Stimulated activated CD4-positive, alpha-beta T cell treated with anti-CD3 and anti-CD28 coated beads, Interleukin-12 subunit alpha, Interleukin-12 subunit beta, amount 100 ng/mL, for 4 hours (primary cell): ENCODE measurements around the gene ADAM12.

Experiments used
- DNase-seq: peaks from one replicate; pipeline ENCODE4 v3.0.0-alpha.2; 2020

Gene ADAM12

DNA sequence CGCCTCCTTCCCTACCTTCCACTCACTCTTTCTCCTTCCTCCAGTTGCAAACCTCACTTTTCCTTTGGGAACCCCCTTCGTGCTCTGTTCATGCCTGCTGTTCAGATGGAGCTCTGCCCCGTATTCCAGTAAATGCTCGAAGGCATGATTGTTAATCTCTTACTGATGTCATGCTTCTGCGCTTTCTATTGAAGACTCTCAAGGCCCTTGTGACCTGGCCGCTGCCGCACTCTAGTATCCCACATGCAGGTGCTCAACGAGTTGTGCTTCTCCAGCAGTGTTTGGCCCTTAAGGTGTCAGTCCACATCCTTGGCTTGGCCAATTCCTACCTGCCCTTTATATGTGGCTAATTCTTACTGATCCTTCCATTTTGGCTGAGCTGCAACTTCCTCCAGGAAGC, 158.6 kb downstream of the ADAM12 start:
- no peak for DNase-seq

DNA sequence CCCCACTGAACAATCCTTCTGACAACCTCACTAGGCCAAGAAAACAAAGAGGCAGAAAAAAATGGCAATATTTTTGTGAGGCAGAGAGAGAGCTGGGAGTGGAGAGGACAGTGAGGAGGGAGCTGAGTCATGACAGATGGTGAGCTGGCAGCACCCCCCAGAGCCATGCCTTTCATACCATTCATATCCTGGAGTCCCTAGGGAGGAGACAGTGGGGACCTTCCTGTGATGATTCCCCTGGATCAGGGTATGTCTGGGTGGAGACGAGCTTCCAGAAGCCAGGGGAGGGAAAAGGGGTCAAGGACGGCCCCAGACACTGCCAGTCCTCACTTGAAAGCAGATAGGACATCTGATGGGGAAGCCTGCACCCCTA, 160.5 kb downstream of the ADAM12 start:
- DNase-seq: no peak

DNA sequence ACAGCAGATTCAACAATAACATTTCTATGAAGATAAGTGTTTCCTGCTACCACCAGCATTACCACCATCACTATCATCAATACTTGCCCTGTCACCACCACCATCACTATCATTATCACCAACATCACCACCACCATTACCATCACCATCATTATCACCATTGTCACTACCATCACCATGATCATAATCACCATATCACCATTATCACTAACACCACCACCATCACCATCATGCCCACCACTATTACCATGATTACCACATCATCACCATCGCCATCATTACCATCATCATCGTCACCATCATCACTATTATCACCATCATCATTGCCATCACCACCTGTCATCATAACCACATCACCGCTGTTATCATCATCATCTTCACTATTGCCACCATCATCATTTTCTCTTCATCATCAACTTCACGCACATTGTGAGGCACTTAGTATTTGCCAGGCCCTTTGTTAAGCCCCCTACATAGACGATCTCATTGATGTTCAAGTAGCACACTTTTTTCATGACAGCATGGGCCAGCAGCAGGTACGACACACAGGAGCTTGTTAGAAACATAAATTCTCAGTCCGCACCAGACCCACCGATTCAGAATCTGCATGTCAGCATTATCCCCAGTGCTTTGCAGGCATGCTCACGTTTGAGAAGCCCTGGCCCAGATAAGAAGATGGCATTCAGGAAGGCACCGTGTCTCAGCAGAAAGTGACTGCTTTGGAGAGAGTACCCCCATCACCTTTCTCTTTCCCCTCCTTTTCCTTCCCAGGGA, 161.1 kb downstream of the ADAM12 start:
- DNase-seq: no peak

DNA sequence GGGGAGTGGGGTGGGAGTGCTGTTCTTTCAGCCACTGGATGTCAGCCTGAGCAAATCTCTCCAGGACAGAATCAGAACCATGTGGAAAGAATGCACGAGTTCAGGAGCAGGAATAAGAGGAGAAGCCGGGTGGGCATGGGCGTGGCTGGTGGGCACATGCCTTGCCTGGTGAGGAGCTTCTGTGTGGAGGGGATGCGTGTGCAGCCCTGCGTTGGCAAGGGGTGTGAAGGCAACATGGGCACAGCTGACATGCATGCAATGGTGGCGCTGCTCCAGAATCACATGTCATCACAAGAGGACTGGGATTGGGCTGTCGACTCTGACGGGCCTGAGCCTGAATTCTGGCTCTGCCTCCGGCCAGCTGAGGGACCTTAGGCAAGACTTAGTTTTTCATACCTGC, 162.1 kb downstream of the ADAM12 start:
- no peak for DNase-seq

DNA sequence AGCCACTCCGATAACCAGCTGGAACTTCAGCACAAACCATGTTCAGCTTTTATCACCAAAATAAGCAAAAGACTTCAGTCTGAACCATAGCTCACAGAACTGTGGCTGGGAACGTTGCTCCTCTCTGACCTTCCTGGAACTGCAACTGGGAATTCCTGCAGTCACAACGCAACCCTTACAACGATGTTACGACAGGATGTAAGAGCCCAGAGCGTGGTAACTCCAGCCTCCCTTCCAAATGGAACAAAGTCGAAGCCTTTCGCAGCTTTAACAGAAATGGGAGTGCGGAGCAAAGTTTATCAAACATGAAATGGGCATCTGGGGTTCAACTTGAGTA, 162.6 kb downstream of the ADAM12 start:
- no peak for DNase-seq

DNA sequence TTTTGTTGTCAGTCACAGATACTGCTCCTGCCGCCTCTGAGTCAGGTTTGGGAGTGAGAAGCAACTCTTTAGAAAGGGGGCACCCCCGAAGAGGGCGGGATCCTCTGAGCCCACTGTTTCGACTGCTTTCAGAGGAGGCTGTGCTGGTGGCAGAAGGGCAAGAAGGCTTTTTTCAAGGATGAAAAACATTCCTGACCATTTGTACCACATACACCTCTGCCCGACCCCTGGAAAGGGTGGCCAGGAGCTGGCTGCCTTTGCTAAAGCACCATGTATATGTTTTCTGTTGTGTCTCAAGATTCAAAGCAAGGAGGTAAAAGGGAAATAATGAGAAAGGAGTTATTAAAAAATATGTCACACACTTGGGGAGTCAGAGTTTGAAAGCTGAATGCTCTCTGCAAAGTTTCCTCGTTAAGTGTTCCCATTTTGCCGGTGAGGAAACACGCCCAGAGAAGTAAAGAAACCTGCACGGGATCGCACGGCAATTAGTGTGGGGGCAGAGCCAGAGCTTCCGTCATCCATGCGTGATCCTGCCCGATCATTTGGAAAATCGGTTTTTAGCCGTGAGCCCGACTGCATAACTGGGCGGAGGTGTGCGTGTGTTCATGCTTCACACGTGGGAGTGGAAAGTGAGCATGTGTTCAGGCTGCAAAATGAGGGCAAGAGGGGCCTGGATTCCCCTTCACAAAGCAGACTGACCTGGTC, 163.2 kb downstream of the ADAM12 start:
- DNase-seq: no peak

DNA sequence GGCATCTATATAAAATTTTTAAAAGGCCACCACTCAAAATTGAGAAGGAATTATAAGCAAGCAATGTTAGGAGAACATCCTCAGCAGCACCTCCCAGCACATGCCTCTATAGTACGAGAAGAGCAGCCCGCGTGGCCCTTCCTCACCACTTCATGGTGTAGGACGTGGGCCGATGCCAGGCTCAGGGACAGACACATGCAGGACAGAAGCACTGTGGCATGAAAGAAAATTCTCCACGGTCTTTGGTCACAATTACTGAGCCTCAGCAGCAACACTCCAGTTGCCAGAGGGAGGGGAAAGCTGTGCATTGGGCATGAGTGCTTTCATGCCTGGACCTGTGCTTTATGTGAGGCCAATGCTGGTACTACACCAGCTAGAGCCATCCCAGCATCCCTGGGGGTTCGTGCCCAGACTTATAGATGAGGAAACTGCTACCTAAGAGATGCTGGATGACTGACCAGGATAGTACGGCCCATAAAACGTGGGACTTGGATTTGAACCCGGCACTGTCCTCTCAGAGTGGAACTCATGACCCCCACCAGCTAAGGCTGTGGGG, 164.7 kb downstream of the ADAM12 start:
- no peak for DNase-seq

DNA sequence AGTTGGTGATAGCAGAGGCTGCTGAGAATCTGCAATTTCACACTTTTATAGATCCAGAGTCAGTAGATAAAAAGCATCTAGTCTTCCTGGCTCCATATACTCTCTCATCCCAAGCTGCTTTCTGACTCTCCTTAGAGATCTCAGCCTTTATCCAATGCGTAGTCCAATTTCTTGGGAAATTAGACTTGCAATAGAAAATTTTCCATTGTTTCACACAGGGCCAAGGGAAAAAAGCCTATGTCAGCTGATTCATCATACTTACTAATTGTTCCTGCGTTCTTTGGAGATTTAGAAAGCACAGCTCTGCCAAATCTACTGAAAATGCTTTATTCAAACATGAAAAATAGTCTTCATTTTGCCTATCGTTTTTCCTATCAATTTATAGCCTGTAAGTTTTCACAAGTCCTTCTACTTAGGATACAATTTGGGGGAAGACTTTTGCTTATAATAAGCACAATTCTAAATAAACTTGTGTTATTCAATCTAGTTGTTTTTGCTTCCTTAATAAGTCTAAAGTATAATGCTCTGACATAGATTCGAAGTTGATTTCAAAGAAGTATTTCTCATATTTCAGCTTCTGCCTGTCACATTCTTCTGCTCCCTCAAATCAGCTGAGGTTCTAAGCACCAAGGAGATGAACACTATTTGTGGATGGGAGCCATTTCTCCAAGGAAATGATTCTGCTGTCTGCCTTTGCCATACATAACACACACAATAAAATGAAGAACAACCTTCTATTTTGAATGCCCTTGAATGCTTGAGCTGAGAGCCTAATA, 165.4 kb downstream of the ADAM12 start:
- DNase-seq: no peak

DNA sequence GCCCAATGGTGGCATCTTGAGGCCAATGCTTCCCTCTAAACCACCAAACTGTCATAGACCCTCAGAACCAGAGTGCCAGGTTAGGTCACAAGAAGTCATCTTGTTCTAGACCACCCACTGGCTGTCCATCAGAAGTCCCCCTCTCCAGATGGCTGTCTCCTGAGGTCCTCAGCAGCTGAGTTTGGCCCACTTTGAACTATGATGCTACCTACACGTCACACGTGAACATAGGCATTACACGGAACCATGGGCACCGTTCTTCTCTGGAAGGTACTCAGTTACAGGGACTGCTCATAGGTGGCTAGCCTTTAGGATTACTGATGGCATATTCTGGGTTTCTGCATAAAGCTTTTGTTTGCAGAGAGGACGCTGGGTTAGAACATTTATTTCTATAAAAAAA, 166.4 kb downstream of the ADAM12 start:
- no peak for DNase-seq

DNA sequence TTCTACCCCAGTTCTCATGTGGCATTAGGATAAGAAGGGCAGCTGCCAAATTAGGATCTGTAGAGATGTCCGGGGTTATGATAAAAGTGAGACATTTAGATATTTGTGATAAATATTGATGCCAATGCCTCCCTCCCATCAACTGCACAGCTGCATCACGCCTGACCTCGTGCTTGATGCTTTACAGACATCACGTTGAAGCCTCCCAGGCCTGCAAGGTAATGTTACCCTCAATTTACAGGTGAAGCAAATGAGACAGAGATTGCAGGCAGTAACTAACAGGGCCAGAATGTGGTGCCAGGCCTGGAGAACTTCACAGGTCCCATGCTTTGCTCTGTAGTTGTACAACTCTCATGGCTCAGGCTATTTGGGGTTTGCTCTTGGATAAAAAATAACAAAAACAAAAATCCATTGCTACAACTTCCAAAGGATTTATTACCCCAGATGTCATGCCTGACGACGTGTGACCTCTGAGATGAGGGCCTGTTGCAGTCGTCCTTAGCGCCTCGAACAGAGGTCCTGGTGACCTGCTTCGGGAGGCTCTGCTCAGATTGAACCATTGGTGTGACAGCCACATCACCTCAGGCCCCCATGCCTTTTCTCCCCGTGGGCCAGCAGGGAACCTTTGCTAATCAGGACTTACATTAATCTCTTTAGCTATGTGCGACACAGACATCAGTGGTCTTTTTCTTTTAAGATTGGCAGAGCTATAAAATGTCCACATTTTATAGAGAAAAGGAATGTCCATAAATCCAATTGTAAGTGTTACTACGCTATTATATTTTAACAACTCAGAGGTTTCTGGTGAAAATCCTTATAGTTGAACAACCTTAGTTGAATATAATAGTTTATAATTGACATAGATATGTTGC, 169.3 kb downstream of the ADAM12 start:
- DNase-seq: no peak

DNA sequence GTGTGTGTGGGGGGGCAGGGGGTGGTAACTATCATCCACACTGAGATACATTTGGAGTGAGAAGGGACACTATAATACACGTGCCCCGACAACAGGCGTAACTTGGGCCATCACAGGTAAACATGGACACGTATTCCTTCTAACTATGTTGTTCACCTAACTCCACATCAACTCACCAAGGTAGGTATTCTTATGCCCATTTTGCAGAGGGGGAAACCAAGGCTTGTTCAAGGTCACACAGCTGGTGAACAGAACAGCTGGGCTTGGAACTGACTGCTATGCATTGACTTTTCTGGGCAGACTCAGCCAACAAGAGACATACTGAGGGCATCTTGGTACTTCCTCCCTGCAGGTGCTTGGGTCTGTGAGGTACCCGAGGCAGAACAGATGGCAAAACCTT, 170.1 kb downstream of the ADAM12 start:
- no peak for DNase-seq

DNA sequence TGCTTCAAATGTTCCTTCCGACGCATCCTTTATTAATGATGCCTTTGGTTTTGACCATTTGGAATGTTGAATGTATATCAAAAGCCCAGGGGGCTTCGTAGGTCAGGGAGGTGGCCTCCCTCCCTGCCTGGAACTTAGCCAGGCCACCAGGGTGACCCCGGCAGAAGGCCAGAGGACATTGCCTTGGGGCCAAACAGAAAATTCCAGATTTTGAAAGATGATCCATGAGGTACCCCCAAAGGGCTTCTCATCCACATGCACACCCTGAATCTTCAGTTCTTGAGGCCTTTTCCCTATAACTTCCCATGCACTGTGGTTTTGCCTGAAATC, 171.7 kb downstream of the ADAM12 start:
- DNase-seq: no peak

DNA sequence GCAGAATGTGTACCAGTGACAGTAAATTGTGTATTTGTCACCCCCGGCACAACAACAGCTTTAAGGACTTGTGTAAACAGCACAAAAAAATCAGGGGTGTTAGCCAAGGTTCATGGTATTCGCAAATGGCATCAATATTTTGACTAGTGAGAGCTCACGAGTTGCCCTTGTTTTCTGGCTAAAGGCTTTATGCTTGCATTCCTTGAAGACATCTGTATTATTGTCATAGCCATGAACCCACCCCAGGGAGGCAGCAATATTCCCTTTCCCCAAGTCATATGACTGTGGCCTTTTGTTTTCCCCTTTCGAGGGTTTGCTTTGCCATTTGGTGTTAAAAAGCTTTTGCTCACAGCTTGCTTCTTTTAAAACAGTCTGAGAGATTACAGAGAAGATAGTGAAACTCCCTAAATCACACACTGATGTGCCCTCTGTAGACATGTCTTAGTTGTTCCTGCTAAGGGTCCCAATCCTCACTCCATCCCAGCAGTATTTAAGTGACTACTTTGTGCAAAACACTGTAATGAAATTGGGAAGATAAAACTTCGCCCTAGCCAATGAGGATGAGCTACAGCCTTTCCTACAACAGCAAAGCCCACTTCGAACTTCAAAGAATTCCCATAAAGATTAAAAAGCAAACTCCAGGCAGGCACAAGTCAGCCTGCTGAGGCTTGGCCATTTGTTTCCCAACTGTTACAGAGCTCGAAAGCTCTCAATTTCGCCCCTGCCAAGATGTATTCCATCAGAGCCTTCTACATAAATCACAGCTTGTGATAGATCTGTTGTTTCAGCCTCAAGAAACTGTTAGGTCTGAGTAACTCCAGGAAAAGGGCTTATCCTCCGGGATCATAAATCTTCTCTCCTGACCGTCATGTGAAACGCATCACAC, 172.3 kb downstream of the ADAM12 start:
- DNase-seq: no peak

DNA sequence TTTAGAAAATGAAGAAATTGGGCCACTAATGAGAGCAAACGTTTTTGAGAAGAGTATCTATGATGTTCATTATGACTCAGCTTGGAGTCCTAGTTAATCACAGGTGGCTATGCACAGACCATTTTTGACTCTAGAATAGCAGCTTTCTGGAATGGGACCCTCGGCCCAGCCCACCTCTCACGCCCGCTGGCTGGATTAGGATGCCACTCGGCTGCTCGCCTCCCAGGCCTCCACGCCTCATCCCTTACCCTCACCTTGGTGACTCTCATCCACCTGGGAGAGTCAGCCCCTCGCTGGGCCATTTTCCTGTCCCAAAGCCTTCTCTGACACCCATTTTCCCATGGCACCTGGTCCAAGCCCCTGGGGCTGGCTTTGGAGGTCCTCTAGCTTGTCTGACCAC, 173.6 kb downstream of the ADAM12 start:
- DNase-seq: no peak

DNA sequence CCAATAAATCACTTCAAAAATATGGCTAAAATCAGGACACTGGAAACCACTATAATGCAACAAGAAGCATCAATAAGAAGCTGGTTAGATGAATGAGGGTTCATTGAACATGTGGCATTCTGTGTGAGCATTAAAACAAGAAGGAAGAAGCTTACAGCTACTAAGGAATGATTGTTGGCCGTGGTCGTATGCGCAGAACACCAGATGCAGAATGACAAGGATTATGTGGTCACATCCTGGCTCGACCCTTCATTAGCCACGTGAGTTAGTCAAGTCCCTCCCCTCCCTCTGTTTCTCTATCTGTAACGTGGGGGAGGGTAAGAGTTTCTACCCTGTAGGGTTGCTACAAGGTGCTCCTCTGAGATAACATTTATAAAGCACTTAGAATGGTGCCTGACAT, 174.3 kb downstream of the ADAM12 start:
- no peak for DNase-seq

DNA sequence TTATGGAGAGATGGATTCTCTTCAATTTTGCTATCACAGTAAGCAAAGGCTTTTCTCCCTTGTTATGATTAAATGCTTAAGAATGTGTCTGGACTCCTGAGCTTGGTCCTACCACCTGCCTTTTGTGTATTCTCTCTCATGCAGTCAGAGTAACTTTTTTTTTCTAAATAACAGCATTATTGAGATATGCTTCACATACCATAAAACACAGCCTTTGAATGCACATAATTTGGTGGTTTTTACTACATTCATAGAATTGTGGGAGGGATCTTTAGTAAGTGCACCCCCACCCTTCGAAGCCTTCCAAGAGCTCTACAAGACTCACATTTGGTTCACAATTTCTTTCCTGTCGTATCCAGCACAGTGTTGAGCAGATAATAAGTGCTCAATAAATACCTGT, 175.5 kb downstream of the ADAM12 start:
- DNase-seq: no peak

DNA sequence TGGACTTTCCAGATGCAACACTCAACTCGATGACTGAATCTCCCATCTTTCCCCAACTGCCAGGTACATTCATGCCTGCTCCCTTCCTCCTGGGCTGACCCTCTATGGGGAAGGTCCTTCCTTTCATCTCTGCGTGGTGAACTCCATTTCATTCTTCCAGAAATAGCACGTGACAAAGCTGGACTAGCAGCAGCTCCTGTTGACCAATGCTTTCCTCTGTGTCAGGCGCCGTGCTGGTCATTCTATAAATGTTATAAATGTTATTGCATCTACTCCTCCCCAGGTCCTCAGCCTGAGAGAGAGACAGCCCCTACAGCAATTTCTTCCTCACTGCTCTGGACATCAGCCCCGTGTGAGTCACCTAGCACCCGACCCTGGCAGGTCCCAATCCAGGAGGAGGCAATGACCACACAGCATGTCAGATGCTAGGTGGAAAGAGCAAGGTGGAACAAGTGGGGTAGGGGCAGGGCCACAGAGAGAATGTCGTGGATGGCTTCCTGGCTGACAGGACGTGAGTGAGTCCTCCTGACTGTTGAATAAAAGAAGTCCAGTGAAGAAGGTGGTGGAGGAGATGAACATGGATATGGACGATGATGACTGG, 178.1 kb downstream of the ADAM12 start:
- no peak for DNase-seq

DNA sequence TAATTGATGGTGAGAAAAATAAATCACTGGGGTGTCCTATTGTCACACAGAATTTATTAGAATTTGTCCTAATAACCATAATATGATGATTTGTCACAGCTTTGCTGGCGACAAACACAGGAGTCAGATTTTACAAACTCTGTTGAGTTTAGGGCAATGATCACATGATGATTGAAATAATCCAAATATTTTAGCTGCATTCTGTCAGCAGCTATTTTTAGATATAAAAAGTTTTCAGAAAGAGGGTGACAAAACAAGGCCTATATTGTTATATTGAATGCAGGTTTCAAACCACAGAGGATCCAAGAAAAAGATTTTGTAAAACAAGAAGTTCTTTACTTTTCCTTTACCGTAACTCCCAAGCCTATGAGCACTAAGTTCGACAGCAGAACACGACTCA, 178.8 kb downstream of the ADAM12 start:
- no peak for DNase-seq

DNA sequence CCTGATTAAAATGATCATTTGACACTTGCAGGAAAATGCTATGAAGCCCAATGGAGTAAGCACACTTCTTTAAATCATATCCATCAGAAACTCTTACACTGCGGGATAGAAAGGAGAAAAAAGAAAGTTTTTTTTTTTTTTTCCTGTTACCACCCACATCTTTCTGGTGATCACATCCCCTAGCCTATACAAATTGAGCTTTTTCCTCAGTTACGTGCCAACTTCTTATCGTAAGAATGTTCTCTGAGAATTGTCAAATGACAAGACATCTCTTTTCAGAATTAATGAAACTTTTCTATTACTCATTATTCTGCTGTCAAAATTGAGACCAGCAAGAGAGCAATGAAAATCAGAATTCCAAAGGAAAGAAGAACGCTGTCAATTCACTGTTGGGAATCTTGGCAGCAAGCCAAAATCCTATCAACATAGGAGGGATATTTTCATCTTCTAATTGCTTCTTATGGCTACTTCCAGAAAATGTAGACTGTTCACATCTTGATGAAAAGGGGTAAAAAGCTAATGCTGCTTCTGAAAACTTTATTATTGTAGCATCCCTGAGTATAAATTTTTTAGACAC, 179.5 kb downstream of the ADAM12 start:
- DNase-seq: no peak

DNA sequence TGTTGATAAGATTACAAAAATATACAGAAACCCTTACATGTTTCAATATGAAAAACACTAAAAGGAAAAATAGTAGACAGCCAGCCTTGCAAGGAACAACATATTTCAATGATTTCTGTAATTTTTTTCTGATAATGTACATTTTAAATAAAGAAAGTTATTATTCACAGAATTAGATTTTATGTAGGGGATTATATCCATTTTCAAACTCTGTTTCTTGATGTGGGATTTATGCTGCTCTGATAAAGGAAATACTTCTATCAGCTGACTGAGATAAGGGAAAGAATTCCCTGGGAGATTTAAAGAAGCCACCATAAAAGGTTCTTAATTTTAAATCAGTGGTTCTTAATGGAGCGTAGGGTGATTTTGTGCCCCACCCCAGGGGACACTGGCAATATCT, 180.4 kb downstream of the ADAM12 start:
- DNase-seq: no peak

DNA sequence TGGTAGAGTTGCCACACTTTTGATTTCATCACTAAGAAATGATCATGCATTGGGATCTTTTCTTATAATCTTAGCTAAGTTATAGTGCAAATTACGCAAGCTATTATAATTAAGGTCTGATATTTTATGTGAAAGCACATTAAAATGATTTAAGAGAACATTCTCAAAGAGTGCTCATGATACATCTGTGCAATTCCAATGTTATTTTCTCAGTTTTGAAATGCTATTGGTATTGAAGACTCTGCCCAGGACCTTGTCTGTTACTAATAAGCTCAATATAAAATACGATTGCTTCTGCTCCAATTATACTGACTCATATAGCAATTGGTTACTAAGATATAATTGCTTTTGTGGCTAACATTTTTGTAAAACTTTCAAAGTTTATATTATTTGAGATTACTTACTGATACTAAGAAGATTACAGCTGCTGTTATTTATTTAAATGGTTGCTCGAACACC, 180.9 kb downstream of the ADAM12 start:
- DNase-seq: no peak
